Activated CD8-positive, alpha-beta memory T cell treated with anti-CD3 and anti-CD28 coated beads, Interleukin-2, amount 50 U/mL, for 1 hour (primary cell): ENCODE data around the gene MECR.
A peak's percentile ranks its signal among the peaks of the same experiment; 100 is the strongest.
"Not testable (repeated sequence)": the region's sequence is repeated elsewhere in the genome, so short reads cannot be mapped to it uniquely, and the experiment has no call there.

Experiments
- DNase-seq: peaks from one replicate; pipeline ENCODE4 v3.0.0-alpha.2; 2020; ENCODE audit errors: extremely low read depth

The MECR gene

DNA sequence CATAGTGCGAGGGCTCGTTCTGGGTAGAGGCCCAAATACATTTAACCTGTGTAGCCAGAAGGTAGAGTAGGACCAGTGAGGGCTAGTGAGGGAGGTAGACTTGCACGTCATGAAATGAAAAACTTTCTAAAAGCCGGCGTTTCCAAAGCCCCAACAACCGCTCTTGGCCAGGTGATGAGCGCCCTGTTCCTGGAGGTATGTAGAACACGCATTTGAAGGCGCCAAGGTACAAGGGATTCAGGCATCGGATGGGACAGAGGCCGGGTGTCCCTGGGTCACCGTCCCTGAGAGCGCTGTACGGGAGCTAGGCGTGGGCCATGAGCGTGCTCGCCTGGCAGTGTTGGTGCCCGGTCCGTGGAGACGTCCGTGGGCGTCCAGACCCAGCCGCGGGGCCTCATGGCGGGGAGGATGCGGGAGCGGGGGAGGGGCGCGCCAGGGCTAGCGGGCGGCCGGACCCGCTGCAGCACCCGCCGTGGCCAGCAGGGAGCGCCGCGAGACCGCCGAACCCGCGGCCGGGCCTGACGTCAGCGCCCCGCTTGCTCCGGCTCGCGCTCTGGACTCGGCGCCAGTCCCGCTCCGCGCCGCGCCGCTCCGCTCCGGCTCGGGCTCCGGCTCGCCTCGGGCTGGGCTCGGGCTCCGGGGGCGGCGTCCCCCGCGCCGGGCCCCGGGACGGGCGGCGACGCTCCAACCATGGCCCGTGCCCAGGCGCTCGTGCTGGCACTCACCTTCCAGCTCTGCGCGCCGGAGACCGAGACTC lies 5.4 kb upstream of the MECR start, which contains the start of gene PTPRU:
TSS of gene PTPRU (plus strand) at position 568 of the 757 bp plus-strand sequence. CDS start at position 691, 123 bp downstream.
- peak; percentile 22 for DNase-seq

DNA sequence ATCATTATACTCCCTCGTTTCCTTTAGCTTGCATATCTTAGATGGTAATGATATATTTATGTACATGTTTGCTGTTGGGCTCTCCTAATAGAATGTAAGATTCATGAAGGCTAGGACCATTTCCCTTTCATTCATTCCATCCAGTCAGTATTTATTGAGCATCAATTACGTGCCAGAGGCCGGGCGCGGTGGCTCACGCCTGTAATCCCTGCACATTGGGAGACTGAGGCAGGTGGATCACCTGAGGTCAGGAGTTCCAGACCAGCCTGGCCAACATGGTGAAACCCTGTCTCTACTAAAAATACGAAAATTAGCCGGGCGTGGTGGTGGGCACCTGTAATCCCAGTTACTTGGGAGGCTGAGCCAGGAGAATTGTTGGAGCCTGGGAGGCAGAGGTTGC lies 4.1 kb upstream of the MECR start:
- DNase-seq = not testable (repeated sequence)

DNA sequence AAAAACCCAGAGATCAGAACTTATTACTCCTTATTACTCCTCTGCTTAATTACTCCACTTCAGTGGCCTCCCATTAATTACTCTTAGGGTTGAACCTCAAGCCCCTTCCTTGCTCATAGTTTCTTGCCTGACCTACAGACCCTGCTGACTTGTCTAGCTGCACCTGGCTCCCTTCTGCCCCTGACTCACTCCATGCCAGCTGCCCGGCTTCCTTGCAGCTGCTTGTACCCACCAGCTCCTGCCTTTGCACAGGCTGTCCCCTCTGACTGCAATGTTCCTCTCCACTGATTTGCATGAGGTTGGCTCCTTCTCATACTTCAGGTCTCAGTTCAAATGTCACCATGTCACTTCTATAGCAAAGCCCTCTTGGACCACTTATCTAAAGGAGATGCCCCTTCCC lies 3.7 kb upstream of the MECR start:
- DNase-seq = no peak

DNA sequence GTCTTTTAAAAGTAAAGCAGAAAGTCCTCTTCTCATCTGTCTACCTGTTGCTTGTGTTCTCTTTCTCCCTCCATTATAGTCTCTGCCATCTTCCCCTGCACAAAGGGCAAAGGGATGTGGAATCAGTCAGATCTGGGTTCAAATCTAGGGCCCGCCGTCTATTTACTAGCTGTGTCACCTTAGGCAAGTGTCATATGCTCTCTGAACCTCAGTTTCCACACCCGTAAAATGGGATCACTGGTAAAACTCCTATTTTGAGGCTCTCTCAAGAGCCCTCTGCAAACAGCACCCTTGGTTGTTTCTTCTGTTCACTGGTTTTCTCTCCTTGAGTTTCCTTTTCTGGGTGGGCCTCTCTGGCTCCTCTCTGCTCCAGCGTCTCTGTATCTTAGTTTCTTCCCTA lies 3.0 kb upstream of the MECR start:
- DNase-seq = no peak

DNA sequence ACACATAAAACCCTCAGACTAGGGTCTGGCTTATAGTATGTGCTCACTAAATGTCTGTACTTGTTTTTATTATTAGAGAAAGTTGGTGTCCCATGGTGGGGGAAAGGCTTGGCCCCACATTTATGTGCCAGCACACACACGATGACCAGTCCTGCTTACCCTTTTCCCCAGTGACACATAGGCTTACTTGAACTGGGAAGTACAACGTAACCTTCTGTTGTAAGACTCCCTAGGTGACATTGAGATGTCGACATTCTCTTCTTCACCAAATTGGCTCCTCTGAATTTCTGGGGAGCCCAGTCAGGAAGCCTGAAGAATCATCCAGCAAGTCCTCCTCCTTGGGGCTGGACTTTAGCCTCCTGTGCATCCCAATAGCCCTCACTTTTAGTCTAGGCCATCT lies 1.7 kb upstream of the MECR start:
- no peak for DNase-seq

DNA sequence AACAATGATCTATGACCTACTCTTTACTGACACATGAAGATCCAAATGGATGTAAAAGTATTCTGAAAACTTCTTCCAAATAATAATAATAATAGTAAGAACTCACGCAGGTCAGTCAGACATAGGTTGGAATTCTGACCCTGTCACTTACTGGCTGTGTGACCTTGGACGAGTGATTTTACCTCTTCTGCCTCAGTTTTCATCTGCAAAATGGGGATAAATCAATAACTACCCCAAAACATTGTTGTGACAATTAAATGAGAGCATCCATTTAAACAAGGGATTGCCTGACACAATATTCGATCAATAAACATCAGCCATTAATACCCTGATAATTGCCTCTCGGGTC lies 556 bp downstream of the MECR start:
- no peak for DNase-seq

DNA sequence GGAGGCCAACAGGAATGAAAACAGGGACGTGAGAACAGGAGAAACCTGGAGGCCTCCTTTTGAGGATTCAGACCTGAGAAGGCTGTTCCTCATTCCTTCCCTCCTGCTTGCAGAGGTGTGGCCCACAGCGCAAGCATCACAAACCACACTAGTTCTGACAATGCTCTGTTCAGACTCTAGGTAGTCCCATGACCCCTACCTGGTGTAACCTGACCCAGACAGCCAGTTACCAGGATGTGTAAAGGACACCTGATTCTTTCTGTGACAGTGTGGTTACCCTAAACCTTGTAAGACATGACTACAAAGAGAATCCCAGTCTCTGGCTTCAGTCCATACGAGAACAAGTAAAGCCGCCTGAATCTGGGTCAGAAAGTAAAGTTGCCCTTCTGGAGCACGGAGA lies 3.2 kb downstream of the MECR start:
- DNase-seq = no peak

DNA sequence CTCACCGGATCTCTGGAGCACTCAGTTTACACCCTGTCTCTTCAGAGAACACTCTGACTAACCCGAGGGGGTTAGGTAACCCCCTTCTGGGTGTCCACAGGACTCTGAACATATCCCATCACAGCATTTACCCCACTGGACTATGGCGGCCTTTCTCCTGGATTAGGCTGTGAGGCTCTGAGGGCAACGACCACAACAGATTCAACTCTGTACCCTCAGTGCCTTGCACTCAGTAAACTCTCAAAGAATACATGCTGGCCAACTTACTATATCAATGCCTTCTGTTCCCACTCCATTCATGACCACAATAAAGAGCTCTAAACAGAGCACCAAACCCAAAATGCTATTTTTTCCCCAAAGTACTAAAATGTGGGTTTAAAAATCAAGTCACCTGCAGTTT lies 5.4 kb downstream of the MECR start:
- no peak for DNase-seq

DNA sequence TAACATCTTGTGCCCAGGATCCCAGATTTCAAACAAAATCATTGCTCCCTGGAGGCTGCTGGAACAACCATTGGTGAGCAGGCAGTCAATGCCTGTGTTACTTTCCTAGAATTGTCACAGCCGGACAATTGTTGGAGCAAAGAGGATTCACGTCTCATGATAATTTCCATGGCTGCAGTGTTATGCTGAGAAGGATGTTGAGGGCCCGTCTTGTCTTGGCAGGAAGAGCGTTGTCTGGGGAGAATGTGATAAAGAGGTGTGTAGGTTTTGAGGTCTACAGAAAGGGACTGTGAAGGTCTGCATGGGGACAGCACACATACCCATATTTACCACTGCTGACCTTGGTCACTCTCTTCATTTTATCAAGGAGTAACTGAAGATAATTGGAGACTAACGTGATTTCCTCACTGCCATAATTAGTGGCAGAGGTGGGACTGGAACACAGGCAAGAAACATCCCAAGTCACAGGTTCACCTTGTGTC lies 6.3 kb downstream of the MECR start:
- DNase-seq = no peak

DNA sequence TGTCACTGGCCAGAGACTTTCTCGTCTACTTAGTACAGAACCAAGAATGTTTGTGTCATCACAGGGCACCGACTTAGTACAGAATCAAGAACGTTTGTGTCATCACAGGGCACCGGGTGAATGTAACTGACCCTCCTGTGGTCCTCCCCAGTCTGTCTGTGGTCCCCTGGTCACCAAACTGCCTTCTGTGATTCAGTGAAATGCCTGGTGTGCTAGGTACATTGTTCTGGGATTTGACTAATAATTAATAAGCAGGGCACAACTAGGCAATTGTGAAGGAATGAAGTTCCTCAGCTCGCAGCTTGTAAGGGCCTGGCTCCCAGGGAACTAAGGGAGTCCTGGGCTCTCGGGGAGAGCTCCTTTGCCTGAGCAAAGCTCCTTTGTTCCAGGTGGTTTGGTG lies 7.2 kb downstream of the MECR start:
- DNase-seq = no peak

DNA sequence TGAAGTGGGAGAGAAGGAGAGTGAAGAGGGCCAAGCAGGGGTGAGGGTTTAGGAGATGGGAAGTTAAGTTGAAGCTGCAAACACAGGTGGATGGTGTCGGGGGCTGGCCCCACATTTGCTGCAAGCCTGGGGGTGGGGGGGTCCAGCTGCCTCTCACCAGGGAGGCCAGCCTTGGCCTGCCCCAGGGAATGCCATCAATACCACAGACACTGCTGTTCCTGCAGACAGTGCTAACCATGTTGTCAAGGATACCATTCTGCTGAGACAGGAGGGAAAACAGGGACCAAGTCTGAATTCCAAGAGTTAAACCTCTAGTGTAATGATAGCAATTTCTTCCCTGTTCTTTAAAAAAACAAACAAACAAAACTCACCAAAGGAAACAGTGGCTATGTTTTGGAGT lies 8.0 kb downstream of the MECR start:
- no peak for DNase-seq

DNA sequence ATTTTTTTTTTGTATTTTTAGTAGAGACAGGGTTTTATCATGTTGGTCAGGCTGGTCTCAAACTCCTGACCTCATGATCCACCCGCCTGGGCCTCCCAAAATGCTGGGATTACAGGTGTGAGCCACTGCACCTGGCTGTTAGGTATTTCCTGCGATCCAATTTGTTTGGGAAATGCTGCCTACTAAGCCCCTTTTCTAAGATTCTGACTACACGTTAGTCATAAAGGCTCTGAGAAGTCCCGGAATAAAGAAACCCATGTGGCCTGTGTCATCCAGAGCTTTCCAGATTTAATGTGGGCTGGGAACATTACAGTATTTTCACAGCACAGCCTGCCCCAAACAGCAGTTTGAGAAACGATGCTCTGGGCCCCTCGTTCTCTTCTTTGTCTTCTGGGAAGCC lies 8.5 kb downstream of the MECR start:
- DNase-seq = not testable (repeated sequence)

DNA sequence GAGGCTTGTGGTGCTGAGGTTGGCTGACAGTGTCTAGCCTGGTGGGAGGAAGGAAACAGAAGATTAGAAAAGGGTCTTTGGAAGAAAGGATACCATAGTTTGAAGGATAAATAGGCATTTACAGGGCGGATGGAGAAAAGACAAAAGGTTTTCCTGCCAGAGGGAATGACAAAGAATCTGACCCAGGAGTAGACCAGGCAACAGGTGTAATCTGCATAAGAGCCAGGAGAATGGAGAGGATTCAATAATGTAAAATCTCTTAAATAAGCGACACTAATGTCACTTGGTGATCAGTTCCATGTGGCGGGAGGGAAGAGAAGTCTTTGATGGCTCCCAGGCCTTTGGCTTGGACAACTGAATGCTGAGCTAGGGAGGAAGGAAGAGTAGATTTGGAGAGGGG lies 9.4 kb downstream of the MECR start:
- no peak for DNase-seq

DNA sequence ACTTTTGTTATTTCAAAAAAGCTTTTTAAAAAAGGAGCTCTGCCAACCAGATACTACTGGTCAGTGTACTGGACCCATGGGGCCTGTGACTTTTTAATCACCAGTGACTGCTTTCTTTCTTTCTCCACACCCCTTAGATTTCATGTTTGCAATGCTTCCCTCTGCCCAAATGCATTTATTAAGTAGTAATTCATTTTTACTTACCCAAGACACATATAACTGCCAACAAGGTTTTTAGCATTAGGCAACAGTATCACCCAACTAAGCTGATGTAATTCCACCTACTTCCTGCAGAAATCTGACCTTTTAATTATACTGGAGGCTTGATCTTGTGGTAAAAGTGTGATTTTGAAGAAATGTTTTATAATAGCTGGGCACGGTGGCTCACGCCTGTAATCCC lies 12.5 kb downstream of the MECR start:
- no peak for DNase-seq

DNA sequence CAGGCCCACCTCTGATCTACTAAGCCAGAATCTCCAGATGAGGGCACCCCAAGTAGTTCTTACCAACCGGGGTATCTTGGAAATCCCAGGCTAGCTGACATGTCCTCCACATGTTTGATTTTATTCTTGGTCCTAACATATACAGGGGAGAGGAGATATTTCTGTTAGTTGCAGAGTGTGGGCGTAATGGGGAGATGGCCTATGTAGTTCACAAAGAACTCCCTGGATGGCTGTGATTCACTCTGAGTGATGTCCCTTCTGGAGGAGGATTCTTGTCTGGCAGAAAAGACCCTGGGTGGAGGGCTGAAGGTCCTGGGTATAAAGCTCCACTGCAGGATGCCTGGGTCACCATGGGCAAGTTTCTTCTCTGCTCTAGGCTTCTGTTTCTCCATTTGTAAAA lies 13.1 kb downstream of the MECR start:
- no peak for DNase-seq

DNA sequence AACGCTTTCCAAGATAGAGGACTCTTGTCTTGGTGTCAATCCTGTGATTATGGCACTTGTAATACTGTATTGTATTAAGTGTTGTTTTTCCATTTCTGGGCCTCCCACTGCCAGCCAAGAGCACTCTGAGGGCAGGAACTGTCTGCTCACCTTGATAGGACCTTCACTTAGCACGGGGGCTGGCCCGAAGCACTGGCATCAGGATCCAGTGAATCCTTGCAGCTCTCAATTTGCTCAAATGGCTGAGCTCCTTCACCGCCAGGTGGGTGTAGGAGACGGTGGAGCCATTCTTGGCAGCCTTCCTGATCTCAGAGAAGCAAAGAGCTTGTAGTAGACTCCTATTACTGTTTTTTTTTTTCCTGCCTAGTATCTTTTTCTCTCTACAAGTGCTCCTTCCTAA lies 17.7 kb downstream of the MECR start:
- DNase-seq = no peak

DNA sequence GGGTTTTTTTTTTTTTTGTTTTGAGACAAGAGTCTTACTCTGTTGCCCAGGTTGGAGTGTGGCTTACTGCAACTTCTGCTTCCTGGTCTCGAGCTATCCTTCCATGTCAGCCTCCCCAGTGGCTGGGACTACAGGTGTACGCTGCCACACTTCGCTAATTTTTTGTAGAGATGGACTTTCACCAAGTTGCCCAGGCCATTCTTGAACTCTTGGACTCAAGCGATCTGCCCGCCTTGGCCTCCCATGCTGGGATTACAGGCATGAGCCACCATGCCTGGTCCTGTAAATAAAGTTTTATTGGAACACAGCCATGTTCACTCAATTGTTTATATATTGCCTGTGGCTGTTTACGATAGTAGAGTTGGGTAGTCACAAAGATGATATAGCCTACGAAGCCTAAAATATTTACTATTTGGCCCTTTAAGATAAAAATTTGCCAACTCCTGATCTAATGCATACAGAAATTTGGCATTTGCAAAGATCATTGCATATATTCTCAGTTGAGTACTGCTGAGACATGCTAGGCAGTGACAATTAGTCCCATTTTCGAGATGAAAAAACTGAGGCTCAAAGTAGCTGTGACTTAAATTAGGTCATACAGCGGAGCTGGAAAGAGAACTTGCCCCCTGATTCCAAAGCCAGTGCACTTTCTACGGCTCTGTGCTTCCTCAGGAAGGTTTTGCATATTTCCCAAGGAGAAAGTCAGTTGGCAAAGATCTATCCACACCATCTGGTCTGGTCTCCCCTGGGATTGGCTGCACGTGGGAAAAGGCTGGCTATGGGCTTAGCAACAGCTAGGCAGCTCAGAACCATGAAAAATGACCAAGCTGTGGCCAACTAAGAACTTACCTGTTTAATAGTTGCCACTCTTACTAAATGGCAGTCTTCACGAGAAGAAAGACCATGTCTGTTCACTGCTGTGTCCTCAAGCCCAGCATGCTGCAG lies 19.4 kb downstream of the MECR start:
- DNase-seq = no peak

DNA sequence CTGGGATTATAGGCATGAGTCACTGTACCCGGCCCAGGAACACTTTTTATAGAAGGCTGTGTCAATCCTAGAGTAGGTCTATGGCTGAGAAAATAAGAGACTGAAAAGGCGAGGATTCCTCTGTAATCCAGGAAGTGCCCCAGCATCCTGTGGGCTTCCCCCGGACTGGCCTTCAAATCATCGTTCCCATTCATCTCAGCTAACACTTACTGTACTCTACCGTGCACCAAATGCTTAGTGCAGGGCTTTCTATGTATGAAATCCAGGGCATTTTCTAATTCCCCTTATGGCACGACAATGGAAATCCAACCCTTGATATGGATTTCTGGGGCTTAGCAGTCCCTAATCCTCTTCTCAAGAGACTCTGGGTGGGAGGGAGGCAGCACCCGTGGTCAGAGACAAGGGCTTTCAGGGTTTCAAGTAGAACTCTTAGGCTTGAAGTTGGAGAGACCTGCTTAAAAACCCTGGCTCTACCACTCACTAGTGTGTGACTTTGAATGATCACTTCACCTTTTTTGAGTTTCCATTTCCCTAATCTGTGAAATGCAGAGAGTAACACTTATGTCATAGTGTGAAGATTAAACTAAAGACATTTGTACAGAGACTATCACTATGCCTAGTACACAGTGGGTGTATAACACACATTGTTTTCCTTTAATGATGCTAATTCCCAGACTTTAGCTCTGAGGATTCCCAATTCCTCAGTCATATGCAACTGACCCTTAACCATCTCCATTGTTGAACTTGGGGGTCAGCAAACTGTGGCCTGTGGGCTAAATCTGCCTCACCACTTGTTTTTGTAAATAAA lies 20.3 kb downstream of the MECR start:
- no peak for DNase-seq

DNA sequence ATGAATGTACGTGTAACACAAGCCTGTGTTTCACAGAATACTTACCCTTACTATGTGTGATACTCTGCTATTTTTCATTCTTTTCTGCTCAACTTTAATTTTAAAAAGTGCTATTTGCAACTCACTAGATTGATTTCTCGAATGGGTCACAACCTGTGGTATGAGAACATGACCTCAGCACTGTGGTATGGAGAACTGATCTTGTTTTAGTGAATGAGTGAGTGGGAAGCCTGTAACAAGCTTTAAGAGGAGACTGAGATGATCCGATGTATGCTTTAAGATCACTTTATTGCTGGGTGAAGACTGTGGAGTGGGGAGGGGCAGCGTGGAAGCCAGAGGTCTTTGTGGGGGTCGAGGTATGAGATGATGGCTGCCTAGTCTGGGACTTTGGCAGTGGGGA lies 21.6 kb downstream of the MECR start:
- no peak for DNase-seq

DNA sequence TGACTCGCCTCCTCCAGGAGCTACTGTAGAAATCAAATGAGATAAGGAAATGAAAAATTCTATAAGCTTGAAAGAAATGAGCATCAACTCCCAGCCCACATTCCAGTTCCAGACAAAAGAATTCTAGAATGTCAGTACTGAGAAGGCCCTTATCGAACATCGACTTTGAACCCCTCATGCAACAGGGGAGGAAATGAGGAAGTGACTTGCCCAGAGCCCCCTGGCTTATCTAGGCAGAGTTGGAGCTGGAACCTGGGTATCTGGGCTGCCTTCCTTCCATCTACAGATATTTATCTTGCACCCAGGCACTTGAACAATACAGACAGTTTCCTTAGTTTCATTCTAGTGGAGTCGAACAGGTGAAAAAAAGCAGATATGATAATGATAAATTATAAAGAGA lies 22.3 kb downstream of the MECR start:
- no peak for DNase-seq

DNA sequence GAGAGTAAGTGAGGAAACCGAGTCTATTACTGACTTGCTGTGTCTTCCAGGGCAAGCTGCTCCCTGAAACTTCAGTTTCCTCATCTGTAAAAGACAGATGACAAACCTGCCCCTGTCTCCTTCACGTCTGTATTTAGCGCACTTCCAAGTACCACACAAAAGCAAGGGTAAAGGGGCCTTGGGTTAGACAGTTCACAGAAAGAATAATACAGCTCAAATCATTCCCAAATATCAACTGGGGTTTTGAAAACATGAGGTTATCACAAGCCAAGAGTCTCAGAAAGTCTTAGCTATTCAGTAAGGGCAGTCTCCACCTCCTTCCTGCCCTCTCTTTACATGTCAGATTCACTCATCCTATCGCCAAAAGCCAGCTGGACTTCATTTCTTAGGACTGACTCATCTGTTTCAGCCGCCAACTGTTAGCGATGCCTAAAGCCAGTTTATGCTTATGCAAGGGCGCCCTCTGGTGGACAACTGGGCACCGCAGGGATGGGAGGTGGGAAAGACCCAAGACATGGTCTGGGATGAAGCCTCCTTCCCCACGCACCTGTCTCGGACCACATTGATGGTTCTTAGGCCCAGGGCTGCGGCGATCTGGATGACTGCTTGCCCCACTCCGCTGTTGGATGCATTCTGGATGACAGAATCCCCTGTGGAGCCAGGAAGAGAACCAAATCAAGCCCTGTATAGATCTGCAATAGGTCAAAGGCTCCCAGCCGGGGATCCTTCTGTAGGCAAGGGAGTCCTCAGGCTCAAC lies 28.0 kb downstream of the MECR start:
- peak; percentile 78 for DNase-seq
